ENCODE data around the gene ADGRL2. TPM values are rescaled to one million over a fixed set of nuclear protein-coding genes. Genes with fewer than 3 reads are reported as not detected.

The ADGRL2 gene
- total and polyA plus RNA-seq, 9 donors, result 55.0 to 83.5 (median 66.1) TPM

GRCh38 chr1:81850031-81850430, 49.3 kb downstream of the ADGRL2 start:
- intact Hi-C loops (cut with DNase I), result no loop called here
- no peak for TF ChIP-seq POLR2A (IDR thresholded peaks at IDR 0.05)
- no peak for TF ChIP-seq CTCF (IDR thresholded peaks at IDR 0.05)
- no peak for TF ChIP-seq EP300 (IDR thresholded peaks at IDR 0.05)
- Histone ChIP-seq H3K4me1 (ENCODE audit: insufficient read depth) (peaks cover 3% of the 10 kb centered on the region), H3K4me3 (no peak overlapping the region), H3K36me3 (no peaks in the 10 kb centered on the region), H3K9me3 (no peaks in the 10 kb centered on the region), H3K27ac (no peak overlapping the region), H3K27me3 (no peaks in the 10 kb centered on the region)
- DNase-seq, result no peak
- 75 to 93% (median 88%) methylated on average over 3 of the region's 3 CpGs for WGBS, 3 donors

GRCh38 chr1:81850495-81850894, 49.8 kb downstream of the ADGRL2 start:
- no peak for DNase-seq
- no peak for TF ChIP-seq POLR2A (IDR thresholded peaks at IDR 0.05)
- TF ChIP-seq EP300 (IDR thresholded peaks at IDR 0.05), result no peak
- intact Hi-C loops (cut with DNase I), result no loop called here
- H3K27me3 ChIP-seq, result no peaks in the 10 kb centered on the region
- no peaks in the 10 kb centered on the region for H3K36me3 ChIP-seq
- H3K9me3 ChIP-seq, result no peaks in the 10 kb centered on the region
- peaks cover 3% of the 10 kb centered on the region for H3K4me1 ChIP-seq (ENCODE audit: insufficient read depth)
- H3K27ac ChIP-seq, result no peak overlapping the region
- no peak overlapping the region for H3K4me3 ChIP-seq

GRCh38 chr1:81851217-81851616, 50.5 kb downstream of the ADGRL2 start:
- no peak overlapping the region for H3K4me3 ChIP-seq
- peaks cover 3% of the 10 kb centered on the region for H3K4me1 ChIP-seq (ENCODE audit: insufficient read depth)
- H3K27me3 ChIP-seq, result no peaks in the 10 kb centered on the region
- intact Hi-C loops (cut with DNase I), result no loop called here
- no peaks in the 10 kb centered on the region for H3K9me3 ChIP-seq
- H3K27ac ChIP-seq, result no peak overlapping the region
- DNase-seq, result no peak
- no peaks in the 10 kb centered on the region for H3K36me3 ChIP-seq
- 90 to 93% (median 91%) methylated on average over 2 of the region's 2 CpGs for WGBS, 3 donors
- TF ChIP-seq CTCF (IDR thresholded peaks at IDR 0.05) (no peak), EP300 (IDR thresholded peaks at IDR 0.05) (no peak), POLR2A (IDR thresholded peaks at IDR 0.05) (no peak)

- Histone ChIP-seq H3K4me3 (no peak overlapping the region), H3K36me3 (no peaks in the 10 kb centered on the region), H3K27me3 (no peaks in the 10 kb centered on the region), H3K4me1 (ENCODE audit: insufficient read depth) (peaks cover 3% of the 10 kb centered on the region), H3K9me3 (no peaks in the 10 kb centered on the region), H3K27ac (no peak overlapping the region)
- WGBS, 3 donors, result 73 to 81% (median 74%) methylated on average over 4 of the region's 4 CpGs
- DNase-seq, result no peak
- intact Hi-C loops (cut with DNase I), result no loop called here
- TF ChIP-seq POLR2A (IDR thresholded peaks at IDR 0.05) (no peak), CTCF (IDR thresholded peaks at IDR 0.05) (no peak)
These were observed 52.2 kb downstream of the ADGRL2 start for GRCh38 chr1:81852961-81853360.

GRCh38 chr1:81867235-81867634, 66.5 kb downstream of the ADGRL2 start:
- Histone ChIP-seq H3K36me3 (no peaks in the 10 kb centered on the region), H3K4me3 (no peak overlapping the region), H3K27me3 (no peaks in the 10 kb centered on the region), H3K9me3 (no peaks in the 10 kb centered on the region), H3K27ac (no peak overlapping the region), H3K4me1 (ENCODE audit: insufficient read depth) (peaks cover 2% of the 10 kb centered on the region)
- TF ChIP-seq EP300 (IDR thresholded peaks at IDR 0.05) (no peak), POLR2A (IDR thresholded peaks at IDR 0.05) (no peak), CTCF (IDR thresholded peaks at IDR 0.05) (no peak)
- 16 to 23% (median 19%) methylated on average over 1 of the region's 1 CpG for WGBS, 3 donors
- intact Hi-C loops (cut with DNase I), result no loop called here
- DNase-seq, result no peak

Data from ovary (tissue), 9 donors.